Neural cell (in vitro differentiated cells): ENCODE measurements around the gene PRTFDC1. TPM values are rescaled to one million over a fixed set of nuclear protein-coding genes. Genes with fewer than 3 reads are reported as not detected.

Experiments used
- H2AFZ ChIP-seq: fragments of 200-600, 300-800 bp; sonication (generic), shearing (Covaris generic); 2 replicates; pipeline ENCODE4 v1.6.0; 2014; ENCODE audit warnings: low read depth, mild to moderate bottlenecking, antibody characterized with exemption, low read length, moderate library complexity
- H3F3A ChIP-seq: fragments of 200-600 bp; shearing (Covaris generic); 2 replicates; pipeline ENCODE4 v1.6.1; 2016; ENCODE audit warnings: mild to moderate bottlenecking, moderate library complexity, mixed read lengths, antibody characterized with exemption, low read length; ENCODE audit not compliant: insufficient read depth, poor library complexity, severe bottlenecking
- H3K27ac ChIP-seq: fragments of 200-600, 300-800 bp; sonication (generic), shearing (Covaris generic); 2 replicates; pipeline ENCODE4 v1.5.1; 2014; ENCODE audit warnings: mild to moderate bottlenecking, low read length, moderate library complexity
- H3K27me3 ChIP-seq: fragments of 300-800, 200-600 bp; sonication (generic), shearing (Covaris generic); 2 replicates; pipeline ENCODE4 v1.6.0; 2014; ENCODE audit warnings: mild to moderate bottlenecking, low read depth, low read length, moderate library complexity; ENCODE audit not compliant: insufficient read depth
- H3K36me3 ChIP-seq: fragments of 300-800, 200-600 bp; sonication (generic), shearing (Covaris generic); 2 replicates; pipeline ENCODE4 v1.5.1; 2014; ENCODE audit warnings: mild to moderate bottlenecking, antibody characterized with exemption, low read length, moderate library complexity; ENCODE audit not compliant: insufficient read depth
- H3K4me2 ChIP-seq: fragments of 300-800, 200-600 bp; sonication (generic), shearing (Covaris generic); 2 replicates; pipeline ENCODE4 v1.6.0; 2014; ENCODE audit warnings: mild to moderate bottlenecking, low read length
- H3K4me3 ChIP-seq: fragments of 300-800, 200-600 bp; sonication (generic), shearing (Covaris generic); 2 replicates; pipeline ENCODE4 v1.5.1; 2014; ENCODE audit warnings: mild to moderate bottlenecking, low read length, moderate library complexity
- H3K79me2 ChIP-seq: fragments of 200-600 bp; shearing (Covaris generic); replicated peaks from 2 replicates; pipeline ENCODE4 v1.6.0; 2014; ENCODE audit warnings: mild to moderate bottlenecking, low read length, moderate library complexity; ENCODE audit not compliant: insufficient read depth
- H3K9ac ChIP-seq: fragments of 300-800, 200-600 bp; sonication (generic), shearing (Covaris generic); 2 replicates; pipeline ENCODE4 v1.6.1; 2016; ENCODE audit warnings: mild to moderate bottlenecking, low read length, mixed read lengths
- H3K9me2 ChIP-seq: fragments of 200-600 bp; shearing (Covaris generic); 2 replicates; pipeline ENCODE4 v1.6.1; 2016; ENCODE audit warnings: mild to moderate bottlenecking, low read length, mixed read lengths; ENCODE audit not compliant: insufficient read depth
- H3K9me3 ChIP-seq: fragments of 200-600, 300-800 bp; sonication (generic), shearing (Covaris generic); 2 replicates; pipeline ENCODE4 v1.6.1; 2016; ENCODE audit warnings: mild to moderate bottlenecking, mixed run types, low read length, moderate library complexity, mixed read lengths
- H4K20me1 ChIP-seq: fragments of 200-600 bp; shearing (Covaris generic); 2 replicates; pipeline ENCODE4 v1.6.1; 2016; ENCODE audit warnings: mild to moderate bottlenecking, mixed run types; ENCODE audit not compliant: insufficient read depth
- EP300 ChIP-seq: fragments of 450-650 bp; conservative IDR thresholded peaks from 2 replicates; pipeline ENCODE4 v1.6.1; 2014; ENCODE audit warnings: antibody characterized with exemption, mild to moderate bottlenecking, moderate library complexity; ENCODE audit not compliant: poor library complexity, severe bottlenecking
- EZH2 ChIP-seq: fragments of 200-600, 300-800 bp; shearing (Covaris generic), sonication (generic); IDR thresholded peaks from 2 replicates; pipeline ENCODE4 v1.6.1; 2014; ENCODE audit warnings: antibody characterized with exemption, low read length, borderline replicate concordance, mild to moderate bottlenecking; ENCODE audit not compliant: insufficient read depth, poor library complexity, severe bottlenecking
- MXI1 ChIP-seq: fragments of 450-650 bp; conservative IDR thresholded peaks from 2 replicates; pipeline ENCODE4 v1.6.1; 2014; ENCODE audit warnings: antibody characterized with exemption, mild to moderate bottlenecking; ENCODE audit not compliant: poor library complexity, severe bottlenecking
- POLR2AphosphoS5 ChIP-seq: IDR thresholded peaks from 2 replicates; pipeline ENCODE4 v1.6.1; 2012
- RAD21 ChIP-seq: fragments of 450-650 bp; conservative IDR thresholded peaks from 2 replicates; pipeline ENCODE4 v1.6.1; 2014; ENCODE audit warnings: antibody characterized with exemption, mild to moderate bottlenecking, moderate library complexity
- SMC3 ChIP-seq: fragments of 450-650 bp; conservative IDR thresholded peaks from 2 replicates; pipeline ENCODE4 v1.6.1; 2014; ENCODE audit warnings: antibody characterized with exemption, mild to moderate bottlenecking, moderate library complexity; ENCODE audit not compliant: poor library complexity
- TAF1 ChIP-seq: IDR thresholded peaks from 2 replicates; pipeline ENCODE4 v1.6.1; 2012; ENCODE audit warnings: low read depth
- polyA plus RNA-seq: library from polyadenylated mRNA; depleted of rRNA; stranded (reverse); fragments of >200 nt; gene quantifications from 2 replicates; pipeline ENCODE4 v1.2.3, GENCODE V29; 2014
- TF ChIP-seq, protein P1 (sequence below): IDR thresholded peaks from 2 replicates; pipeline ENCODE4 v1.6.1; 2012; ENCODE audit warnings: borderline replicate concordance
- TF ChIP-seq, protein P2 (sequence below): fragments of 450-650 bp; IDR thresholded peaks from 2 replicates; pipeline ENCODE4 v1.5.1; 2014; ENCODE audit warnings: antibody characterized with exemption, mild to moderate bottlenecking, moderate library complexity; ENCODE audit not compliant: poor library complexity, severe bottlenecking

Gene PRTFDC1
- polyA plus RNA-seq, 1 donor from 2014 or later = 3.4 TPM

DNA sequence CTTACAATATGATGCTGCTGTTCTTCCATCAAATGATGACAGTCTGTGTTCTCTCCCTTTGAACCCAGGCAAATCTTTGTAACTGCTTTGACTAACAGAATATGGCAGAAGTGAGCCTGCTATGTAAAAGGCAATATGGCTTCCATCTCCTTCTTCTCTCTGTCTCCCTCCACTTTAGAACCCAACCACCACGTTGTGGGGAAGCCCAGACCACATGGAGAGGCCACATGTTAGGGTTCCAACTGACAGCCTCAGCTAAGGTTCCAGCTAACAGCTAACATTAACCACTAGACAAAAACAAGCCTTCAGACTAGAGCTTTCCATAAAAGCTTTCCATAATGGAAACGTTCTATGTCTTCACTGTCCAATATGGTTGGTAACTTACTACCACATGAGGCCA, 107.7 kb downstream of the PRTFDC1 start:
- Histone ChIP-seq H3K27me3 (no peaks in the 10 kb centered on the region), H3K4me2 (no peak overlapping the region), H3K27ac (no peak overlapping the region), H3K9me2 (no peaks in the 10 kb centered on the region), H4K20me1 (no peaks in the 10 kb centered on the region), H3K79me2 (no peaks in the 10 kb centered on the region), H3F3A (peaks cover 10% of the 10 kb centered on the region), H3K36me3 (no peaks in the 10 kb centered on the region), H3K9ac (no peak overlapping the region), H3K4me3 (no peak overlapping the region), H2AFZ (no peak overlapping the region), H3K9me3 (no peaks in the 10 kb centered on the region)
- TF ChIP-seq RAD21 (no peak), EP300 (no peak)
- TF ChIP-seq, protein P1, sequence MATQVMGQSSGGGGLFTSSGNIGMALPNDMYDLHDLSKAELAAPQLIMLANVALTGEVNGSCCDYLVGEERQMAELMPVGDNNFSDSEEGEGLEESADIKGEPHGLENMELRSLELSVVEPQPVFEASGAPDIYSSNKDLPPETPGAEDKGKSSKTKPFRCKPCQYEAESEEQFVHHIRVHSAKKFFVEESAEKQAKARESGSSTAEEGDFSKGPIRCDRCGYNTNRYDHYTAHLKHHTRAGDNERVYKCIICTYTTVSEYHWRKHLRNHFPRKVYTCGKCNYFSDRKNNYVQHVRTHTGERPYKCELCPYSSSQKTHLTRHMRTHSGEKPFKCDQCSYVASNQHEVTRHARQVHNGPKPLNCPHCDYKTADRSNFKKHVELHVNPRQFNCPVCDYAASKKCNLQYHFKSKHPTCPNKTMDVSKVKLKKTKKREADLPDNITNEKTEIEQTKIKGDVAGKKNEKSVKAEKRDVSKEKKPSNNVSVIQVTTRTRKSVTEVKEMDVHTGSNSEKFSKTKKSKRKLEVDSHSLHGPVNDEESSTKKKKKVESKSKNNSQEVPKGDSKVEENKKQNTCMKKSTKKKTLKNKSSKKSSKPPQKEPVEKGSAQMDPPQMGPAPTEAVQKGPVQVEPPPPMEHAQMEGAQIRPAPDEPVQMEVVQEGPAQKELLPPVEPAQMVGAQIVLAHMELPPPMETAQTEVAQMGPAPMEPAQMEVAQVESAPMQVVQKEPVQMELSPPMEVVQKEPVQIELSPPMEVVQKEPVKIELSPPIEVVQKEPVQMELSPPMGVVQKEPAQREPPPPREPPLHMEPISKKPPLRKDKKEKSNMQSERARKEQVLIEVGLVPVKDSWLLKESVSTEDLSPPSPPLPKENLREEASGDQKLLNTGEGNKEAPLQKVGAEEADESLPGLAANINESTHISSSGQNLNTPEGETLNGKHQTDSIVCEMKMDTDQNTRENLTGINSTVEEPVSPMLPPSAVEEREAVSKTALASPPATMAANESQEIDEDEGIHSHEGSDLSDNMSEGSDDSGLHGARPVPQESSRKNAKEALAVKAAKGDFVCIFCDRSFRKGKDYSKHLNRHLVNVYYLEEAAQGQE = no peak

DNA sequence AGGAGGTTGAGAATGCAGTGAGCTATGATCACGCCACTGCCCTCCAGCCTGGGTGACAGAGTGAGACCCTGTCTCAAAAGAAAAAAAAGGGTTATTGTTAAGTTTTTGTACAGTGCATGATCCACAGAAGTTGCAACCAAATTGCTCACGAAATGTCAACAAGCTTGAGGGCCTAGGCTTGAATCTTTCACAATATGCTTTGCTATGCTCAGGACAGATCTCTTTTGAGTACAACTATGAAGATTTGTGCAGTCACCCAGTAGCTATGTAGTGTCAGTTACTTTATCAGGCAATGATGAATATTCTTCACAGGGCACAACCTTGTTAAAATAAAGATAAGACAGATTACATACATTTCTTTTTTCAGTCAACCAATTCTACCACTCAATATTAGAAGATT, 109.2 kb downstream of the PRTFDC1 start:
- Histone ChIP-seq H3K4me2 (no peak overlapping the region), H3K4me3 (no peak overlapping the region), H3K9me2 (no peaks in the 10 kb centered on the region), H3K79me2 (no peaks in the 10 kb centered on the region), H2AFZ (no peak overlapping the region), H4K20me1 (no peaks in the 10 kb centered on the region), H3K36me3 (no peaks in the 10 kb centered on the region), H3K9me3 (no peaks in the 10 kb centered on the region), H3K27ac (no peak overlapping the region), H3K27me3 (no peaks in the 10 kb centered on the region), H3K9ac (no peak overlapping the region), H3F3A (peaks cover under 1% of the 10 kb centered on the region)
- TF ChIP-seq SMC3 (no peak), POLR2AphosphoS5 (no peak), RAD21 (no peak), TAF1 (no peak), MXI1 (no peak), EZH2 (no peak), EP300 (no peak)
- TF ChIP-seq, protein P2, sequence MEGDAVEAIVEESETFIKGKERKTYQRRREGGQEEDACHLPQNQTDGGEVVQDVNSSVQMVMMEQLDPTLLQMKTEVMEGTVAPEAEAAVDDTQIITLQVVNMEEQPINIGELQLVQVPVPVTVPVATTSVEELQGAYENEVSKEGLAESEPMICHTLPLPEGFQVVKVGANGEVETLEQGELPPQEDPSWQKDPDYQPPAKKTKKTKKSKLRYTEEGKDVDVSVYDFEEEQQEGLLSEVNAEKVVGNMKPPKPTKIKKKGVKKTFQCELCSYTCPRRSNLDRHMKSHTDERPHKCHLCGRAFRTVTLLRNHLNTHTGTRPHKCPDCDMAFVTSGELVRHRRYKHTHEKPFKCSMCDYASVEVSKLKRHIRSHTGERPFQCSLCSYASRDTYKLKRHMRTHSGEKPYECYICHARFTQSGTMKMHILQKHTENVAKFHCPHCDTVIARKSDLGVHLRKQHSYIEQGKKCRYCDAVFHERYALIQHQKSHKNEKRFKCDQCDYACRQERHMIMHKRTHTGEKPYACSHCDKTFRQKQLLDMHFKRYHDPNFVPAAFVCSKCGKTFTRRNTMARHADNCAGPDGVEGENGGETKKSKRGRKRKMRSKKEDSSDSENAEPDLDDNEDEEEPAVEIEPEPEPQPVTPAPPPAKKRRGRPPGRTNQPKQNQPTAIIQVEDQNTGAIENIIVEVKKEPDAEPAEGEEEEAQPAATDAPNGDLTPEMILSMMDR = no peak
- TF ChIP-seq, protein P1 = no peak
